HEK293 (cell line): Measurements from ENCODE around the gene DSG3.

ENCODE experiments used
- EGR2 ChIP-seq: fragments of 450-650 bp; formaldehyde crosslinking; IDR thresholded peaks from 2 replicates; pipeline ENCODE4 v1.5.1; 2016; ENCODE audit warnings: low read depth, missing biosample characterization, missing genetic modification characterization
- HOXA7 ChIP-seq: sonication (generic); formaldehyde crosslinking; IDR thresholded peaks from 2 replicates; pipeline ENCODE4 v1.8.1; 2022; ENCODE audit warnings: missing genetic modification reagents, borderline replicate concordance
- MYNN ChIP-seq: fragments of 450-650 bp; formaldehyde crosslinking; IDR thresholded peaks from 2 replicates; pipeline ENCODE4 v1.5.1; 2016; ENCODE audit warnings: missing biosample characterization, missing genetic modification characterization, borderline replicate concordance
- YY1 ChIP-seq: fragments of 450-650 bp; formaldehyde crosslinking; IDR thresholded peaks from 2 replicates; pipeline ENCODE4 v1.5.1; 2018; ENCODE audit warnings: missing biosample characterization, missing genetic modification characterization
- ZBTB1 ChIP-seq: fragments of 450-650 bp; formaldehyde crosslinking; IDR thresholded peaks from 2 replicates; pipeline ENCODE4 v1.5.1; 2016; ENCODE audit warnings: missing biosample characterization, missing genetic modification characterization
- ZNF112 ChIP-seq: fragments of 450-650 bp; formaldehyde crosslinking; IDR thresholded peaks from 2 replicates; pipeline ENCODE4 v1.5.0; 2017; ENCODE audit warnings: missing biosample characterization, missing genetic modification characterization
- ZNF350 ChIP-seq: fragments of 450-650 bp; formaldehyde crosslinking; IDR thresholded peaks from 2 replicates; pipeline ENCODE4 v1.5.0; 2017; ENCODE audit warnings: missing biosample characterization, mild to moderate bottlenecking, missing genetic modification characterization
- ZNF623 ChIP-seq: fragments of 450-650 bp; formaldehyde crosslinking; IDR thresholded peaks from 2 replicates; pipeline ENCODE4 v1.5.1; 2016; ENCODE audit warnings: missing biosample characterization, missing genetic modification characterization
- TF ChIP-seq, protein P1 (sequence below): fragments of 450-650 bp; formaldehyde crosslinking; IDR thresholded peaks from 2 replicates; pipeline ENCODE4 v1.5.1; 2016; ENCODE audit warnings: missing biosample characterization, missing genetic modification characterization
- TF ChIP-seq, protein P2 (sequence below): fragments of 450-650 bp; formaldehyde crosslinking; IDR thresholded peaks from 2 replicates; pipeline ENCODE4 v1.5.1; 2016; ENCODE audit warnings: missing biosample characterization, missing genetic modification characterization
- TF ChIP-seq, protein P3 (sequence below): fragments of 450-650 bp; formaldehyde crosslinking; IDR thresholded peaks from 2 replicates; pipeline ENCODE4 v1.5.1; 2016; ENCODE audit warnings: missing biosample characterization, missing genetic modification characterization

DNA sequence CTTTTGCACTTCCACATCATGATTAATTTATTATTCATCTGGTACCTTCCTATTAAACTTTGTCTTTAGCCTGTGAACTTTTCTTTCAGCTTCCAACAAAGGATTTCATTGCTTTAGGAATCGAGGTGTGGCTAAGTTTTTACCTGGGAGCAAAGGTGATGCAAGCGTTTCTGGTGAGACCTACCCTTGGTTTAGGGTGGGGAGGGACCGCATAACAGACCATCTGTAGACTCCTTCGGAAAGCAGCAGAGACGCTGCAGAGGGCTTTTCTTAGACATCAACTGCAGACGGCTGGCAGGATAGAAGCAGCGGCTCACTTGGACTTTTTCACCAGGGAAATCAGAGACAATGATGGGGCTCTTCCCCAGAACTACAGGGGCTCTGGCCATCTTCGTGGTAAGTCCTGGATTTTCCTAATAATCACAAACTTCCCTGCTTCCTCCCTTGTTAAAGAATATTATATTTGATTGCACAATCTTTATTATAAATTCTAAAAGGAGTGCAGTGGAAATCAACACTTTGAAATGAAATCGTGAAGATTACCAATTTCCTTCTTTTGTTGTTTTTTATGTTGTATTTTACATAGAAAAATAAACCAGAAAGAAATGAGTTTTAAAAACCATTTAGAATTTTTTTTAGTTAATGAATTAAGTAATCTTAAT lies at the start of gene DSG3:
- TF ChIP-seq MYNN (tag by site-specific recombination) (no peak), EGR2 (tag by site-specific recombination) (no peak), ZBTB1 (tag by site-specific recombination) (no peak), ZNF623 (tag by site-specific recombination) (no peak), ZNF350 (tag by site-specific recombination) (no peak), HOXA7 (no peak), YY1 (no peak), ZNF112 (tag by site-specific recombination) (no peak)
- TF ChIP-seq, protein P1, sequence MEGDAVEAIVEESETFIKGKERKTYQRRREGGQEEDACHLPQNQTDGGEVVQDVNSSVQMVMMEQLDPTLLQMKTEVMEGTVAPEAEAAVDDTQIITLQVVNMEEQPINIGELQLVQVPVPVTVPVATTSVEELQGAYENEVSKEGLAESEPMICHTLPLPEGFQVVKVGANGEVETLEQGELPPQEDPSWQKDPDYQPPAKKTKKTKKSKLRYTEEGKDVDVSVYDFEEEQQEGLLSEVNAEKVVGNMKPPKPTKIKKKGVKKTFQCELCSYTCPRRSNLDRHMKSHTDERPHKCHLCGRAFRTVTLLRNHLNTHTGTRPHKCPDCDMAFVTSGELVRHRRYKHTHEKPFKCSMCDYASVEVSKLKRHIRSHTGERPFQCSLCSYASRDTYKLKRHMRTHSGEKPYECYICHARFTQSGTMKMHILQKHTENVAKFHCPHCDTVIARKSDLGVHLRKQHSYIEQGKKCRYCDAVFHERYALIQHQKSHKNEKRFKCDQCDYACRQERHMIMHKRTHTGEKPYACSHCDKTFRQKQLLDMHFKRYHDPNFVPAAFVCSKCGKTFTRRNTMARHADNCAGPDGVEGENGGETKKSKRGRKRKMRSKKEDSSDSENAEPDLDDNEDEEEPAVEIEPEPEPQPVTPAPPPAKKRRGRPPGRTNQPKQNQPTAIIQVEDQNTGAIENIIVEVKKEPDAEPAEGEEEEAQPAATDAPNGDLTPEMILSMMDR, result no peak
- TF ChIP-seq, protein P2, sequence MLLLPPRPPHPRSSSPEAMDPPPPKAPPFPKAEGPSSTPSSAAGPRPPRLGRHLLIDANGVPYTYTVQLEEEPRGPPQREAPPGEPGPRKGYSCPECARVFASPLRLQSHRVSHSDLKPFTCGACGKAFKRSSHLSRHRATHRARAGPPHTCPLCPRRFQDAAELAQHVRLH (tag by site-specific recombination), result no peak
- TF ChIP-seq, protein P3, sequence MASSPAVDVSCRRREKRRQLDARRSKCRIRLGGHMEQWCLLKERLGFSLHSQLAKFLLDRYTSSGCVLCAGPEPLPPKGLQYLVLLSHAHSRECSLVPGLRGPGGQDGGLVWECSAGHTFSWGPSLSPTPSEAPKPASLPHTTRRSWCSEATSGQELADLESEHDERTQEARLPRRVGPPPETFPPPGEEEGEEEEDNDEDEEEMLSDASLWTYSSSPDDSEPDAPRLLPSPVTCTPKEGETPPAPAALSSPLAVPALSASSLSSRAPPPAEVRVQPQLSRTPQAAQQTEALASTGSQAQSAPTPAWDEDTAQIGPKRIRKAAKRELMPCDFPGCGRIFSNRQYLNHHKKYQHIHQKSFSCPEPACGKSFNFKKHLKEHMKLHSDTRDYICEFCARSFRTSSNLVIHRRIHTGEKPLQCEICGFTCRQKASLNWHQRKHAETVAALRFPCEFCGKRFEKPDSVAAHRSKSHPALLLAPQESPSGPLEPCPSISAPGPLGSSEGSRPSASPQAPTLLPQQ (tag by site-specific recombination), result no peak
